ENCODE data around the gene EEF1AKMT3. TPM values are rescaled to one million over a fixed set of nuclear protein-coding genes. Genes with fewer than 3 reads are reported as not detected.

Gene EEF1AKMT3
- total RNA-seq, 1 donor from 2014 or later, result 3.3 TPM

- Mint-ChIP-seq H3K9me3 (ENCODE audit: unreplicated experiment) (peaks cover 22% of the 10 kb centered on the region), H3K27me3 (ENCODE audit: unreplicated experiment) (peaks cover 22% of the 10 kb centered on the region), H3K4me3 (ENCODE audit: unreplicated experiment) (no peak overlapping the region), H3K27ac (ENCODE audit: unreplicated experiment) (no peak overlapping the region), H3K4me1 (ENCODE audit: low read depth, unreplicated experiment) (peaks cover 28% of the 10 kb centered on the region), H3K36me3 (ENCODE audit: unreplicated experiment) (peaks cover 5% of the 10 kb centered on the region)
- no peak for DNase-seq
- TF ChIP-seq CTCF (IDR thresholded peaks at IDR 0.05; ENCODE audit: partially characterized antibody, unreplicated experiment), result no peak
Measured at GRCh38 chr12:57755194-57755453, 17.3 kb upstream of the EEF1AKMT3 start.

- DNase-seq, result peak; percentile 49
- Mint-ChIP-seq H3K27me3 (ENCODE audit: unreplicated experiment) (peaks cover 20% of the 10 kb centered on the region), H3K4me1 (ENCODE audit: low read depth, unreplicated experiment) (peaks cover 24% of the 10 kb centered on the region), H3K27ac (ENCODE audit: unreplicated experiment) (peak overlapping the region; percentile 64), H3K4me3 (ENCODE audit: unreplicated experiment) (peak overlapping the region; percentile 87), H3K36me3 (ENCODE audit: unreplicated experiment) (peaks cover 5% of the 10 kb centered on the region), H3K9me3 (ENCODE audit: unreplicated experiment) (peaks cover 22% of the 10 kb centered on the region)
- no peak for TF ChIP-seq CTCF (IDR thresholded peaks at IDR 0.05; ENCODE audit: partially characterized antibody, unreplicated experiment)
Measured at GRCh38 chr12:57755454-57756372, 16.7 kb upstream of the EEF1AKMT3 start.

- peak; percentile 78 for TF ChIP-seq CTCF (IDR thresholded peaks at IDR 0.05; ENCODE audit: partially characterized antibody, unreplicated experiment)
- peak; percentile 81 for DNase-seq
- H3K4me3 Mint-ChIP-seq (ENCODE audit: unreplicated experiment), result peak overlapping the region; percentile 87
- H3K27ac Mint-ChIP-seq (ENCODE audit: unreplicated experiment), result peak overlapping the region; percentile 64
- peaks cover 19% of the 10 kb centered on the region for H3K4me1 Mint-ChIP-seq (ENCODE audit: low read depth, unreplicated experiment)
- H3K36me3 Mint-ChIP-seq (ENCODE audit: unreplicated experiment), result peaks cover 5% of the 10 kb centered on the region
- peaks cover 17% of the 10 kb centered on the region for H3K9me3 Mint-ChIP-seq (ENCODE audit: unreplicated experiment)
- peaks cover 16% of the 10 kb centered on the region for H3K27me3 Mint-ChIP-seq (ENCODE audit: unreplicated experiment)
Measured at GRCh38 chr12:57756406-57757341, 15.7 kb upstream of the EEF1AKMT3 start.

- TF ChIP-seq CTCF (IDR thresholded peaks at IDR 0.05; ENCODE audit: partially characterized antibody, unreplicated experiment), result no peak
- no peak for DNase-seq
- no peak overlapping the region for H3K4me3 Mint-ChIP-seq (ENCODE audit: unreplicated experiment)
- H3K27me3 Mint-ChIP-seq (ENCODE audit: unreplicated experiment), result peaks cover 19% of the 10 kb centered on the region
- H3K27ac Mint-ChIP-seq (ENCODE audit: unreplicated experiment), result no peak overlapping the region
- H3K36me3 Mint-ChIP-seq (ENCODE audit: unreplicated experiment), result peaks cover 5% of the 10 kb centered on the region
- H3K4me1 Mint-ChIP-seq (ENCODE audit: low read depth, unreplicated experiment), result peaks cover 16% of the 10 kb centered on the region
- peaks cover 15% of the 10 kb centered on the region for H3K9me3 Mint-ChIP-seq (ENCODE audit: unreplicated experiment)
Measured at GRCh38 chr12:57757771-57758170, 14.6 kb upstream of the EEF1AKMT3 start.

Measured in glutamatergic neuron (in vitro differentiated cells).